K562 (cell line): ENCODE measurements around the gene MSH4. TPM values are rescaled to one million over a fixed set of nuclear protein-coding genes. Genes with fewer than 3 reads are reported as not detected.
A peak's percentile ranks its signal among the peaks of the same experiment; 100 is the strongest.

ENCODE experiments used
- CHD2 ChIP-seq: IDR thresholded peaks from 2 replicates; pipeline ENCODE4 v1.6.1; 2011; ENCODE audit warnings: low read depth, low read length
- GTF2E2 ChIP-seq: fragments of 200-800 bp; sonication (Bioruptor generic); IDR thresholded peaks from 2 replicates; pipeline ENCODE4 v1.6.1; 2016; ENCODE audit warnings: missing genetic modification characterization, missing compliant biosample characterization
- HNRNPL ChIP-seq: fragments of 200-400 bp; formaldehyde crosslinking; IDR thresholded peaks from 2 replicates; pipeline ENCODE4 v1.6.1; 2017; ENCODE audit warnings: low read depth, mild to moderate bottlenecking, low read length
- IRF2 ChIP-seq: sonication (generic); formaldehyde crosslinking; IDR thresholded peaks from 2 replicates; pipeline ENCODE4 v1.8.1; 2022; ENCODE audit warnings: mild to moderate bottlenecking, missing genetic modification reagents
- MCM2 ChIP-seq: fragments of 450-650 bp; IDR thresholded peaks from 2 replicates; pipeline ENCODE4 v1.6.1; 2017; ENCODE audit warnings: low read depth, mild to moderate bottlenecking
- RUNX1 ChIP-seq: sonication (generic); IDR thresholded peaks from 2 replicates; pipeline ENCODE4 v1.6.1; 2016; ENCODE audit warnings: antibody characterized with exemption, low read depth
- SIX5 ChIP-seq, 2 experiments: IDR thresholded peaks; 2 replicates each; pipeline ENCODE4 v1.6.1; 2011; ENCODE audit warnings: low read length in 2 of 2, borderline replicate concordance in 1 of 2, low read depth in 1 of 2, mild to moderate bottlenecking in 1 of 2, moderate library complexity in 1 of 2; ENCODE audit not compliant: insufficient read depth in 1 of 2
- ZNF79 ChIP-seq: fragments of 250-450 bp; sonication (Bioruptor Pico); IDR thresholded peaks from 2 replicates; pipeline ENCODE4 v1.4.0; 2020; ENCODE audit warnings: low read depth, mild to moderate bottlenecking, moderate library complexity
- polyA plus RNA-seq, 8 experiments: library from polyadenylated mRNA; depleted of rRNA in 4 of 8; stranded (reverse) in 5 of 8; unstranded in 3 of 8; fragments of >200 nt; fragmentation: Nextera tagmentation in 2 of 8; fragmentation: Illumina TruSeq in 1 of 8; extraction: Ambion mirVana in 2 of 8; extraction: Trizol in 1 of 8; gene quantifications; 2 replicates each; pipeline versions ENCODE4 v1.2.1 to v1.2.3, GENCODE V29; 2011 to 2014; ENCODE audit warnings: inconsistent platforms in 1 of 8, missing spikeins in 1 of 8
- total RNA-seq, 7 experiments: library from RNA; depleted of rRNA in 6 of 7; stranded (reverse); fragments of >200 nt in 6 of 7; fragmentation: Illumina TruSeq in 2 of 7; extraction: Trizol in 2 of 7; gene quantifications; 2 replicates each; pipeline versions ENCODE4 v1.2.1 to v1.2.3, GENCODE V29; 2011 to 2021; ENCODE audit warnings: low replicate concordance in 1 of 7
- TF ChIP-seq, protein P1 (sequence below), 2 experiments: IDR thresholded peaks in 1 of 2; conservative IDR thresholded peaks in 1 of 2; 2 replicates each; pipeline ENCODE4 v1.6.1; 2016; ENCODE audit warnings: low read depth in 2 of 2, mild to moderate bottlenecking in 1 of 2, missing compliant biosample characterization in 1 of 2, missing genetic modification characterization in 1 of 2, moderate library complexity in 1 of 2
- TF ChIP-seq, protein P2 (sequence below), 2 experiments: fragments of 450-650 bp in 1 of 2; sonication (generic) in 1 of 2; formaldehyde crosslinking in 1 of 2; IDR thresholded peaks in 1 of 2; conservative IDR thresholded peaks in 1 of 2; 2 replicates each; pipeline versions ENCODE4 v1.6.1 to v1.8.1; 2016 to 2023; ENCODE audit warnings: mild to moderate bottlenecking in 2 of 2, moderate library complexity in 2 of 2, inconsistent platforms in 1 of 2, missing genetic modification reagents in 1 of 2
- TF ChIP-seq, protein P3 (sequence below): fragments of 250-450 bp; sonication (Bioruptor Pico); IDR thresholded peaks from 2 replicates; pipeline ENCODE4 v1.8.0; 2021; ENCODE audit warnings: borderline replicate concordance, mild to moderate bottlenecking, moderate library complexity; ENCODE audit not compliant: poor library complexity, severe bottlenecking
- TF ChIP-seq, protein P4 (sequence below): fragments of 200-800 bp; sonication (Bioruptor generic); IDR thresholded peaks from 2 replicates; pipeline ENCODE4 v1.6.1; 2017; ENCODE audit warnings: missing genetic modification characterization, missing compliant biosample characterization
- TF ChIP-seq, protein P5 (sequence below): sonication (generic); formaldehyde crosslinking; IDR thresholded peaks from 2 replicates; pipeline ENCODE4 v1.5.0; 2020; ENCODE audit warnings: missing genetic modification reagents
- TF ChIP-seq, protein P6 (sequence below), 2 experiments: fragments of 200-800 bp in 1 of 2; sonication (Bioruptor generic) in 1 of 2; sonication (generic) in 1 of 2; formaldehyde crosslinking in 1 of 2; IDR thresholded peaks in 1 of 2; conservative IDR thresholded peaks in 1 of 2; 2 replicates each; pipeline versions ENCODE4 v1.5.0 to v1.6.1; 2016 to 2020; ENCODE audit warnings: missing compliant biosample characterization in 1 of 2, missing genetic modification characterization in 1 of 2, missing genetic modification reagents in 1 of 2
- TF ChIP-seq, protein P7 (sequence below): fragments of 250-450 bp; sonication (Bioruptor Pico); IDR thresholded peaks from 2 replicates; pipeline ENCODE4 v1.6.1; 2021; ENCODE audit warnings: mild to moderate bottlenecking

Gene MSH4
- total and polyA plus RNA-seq, 9 of the 15 experiments (the other 6 are each of a cell fraction or from before 2014, with no cell fraction given) = 0.04 to 0.18 (median 0.12) TPM; not detected in 4

DNA sequence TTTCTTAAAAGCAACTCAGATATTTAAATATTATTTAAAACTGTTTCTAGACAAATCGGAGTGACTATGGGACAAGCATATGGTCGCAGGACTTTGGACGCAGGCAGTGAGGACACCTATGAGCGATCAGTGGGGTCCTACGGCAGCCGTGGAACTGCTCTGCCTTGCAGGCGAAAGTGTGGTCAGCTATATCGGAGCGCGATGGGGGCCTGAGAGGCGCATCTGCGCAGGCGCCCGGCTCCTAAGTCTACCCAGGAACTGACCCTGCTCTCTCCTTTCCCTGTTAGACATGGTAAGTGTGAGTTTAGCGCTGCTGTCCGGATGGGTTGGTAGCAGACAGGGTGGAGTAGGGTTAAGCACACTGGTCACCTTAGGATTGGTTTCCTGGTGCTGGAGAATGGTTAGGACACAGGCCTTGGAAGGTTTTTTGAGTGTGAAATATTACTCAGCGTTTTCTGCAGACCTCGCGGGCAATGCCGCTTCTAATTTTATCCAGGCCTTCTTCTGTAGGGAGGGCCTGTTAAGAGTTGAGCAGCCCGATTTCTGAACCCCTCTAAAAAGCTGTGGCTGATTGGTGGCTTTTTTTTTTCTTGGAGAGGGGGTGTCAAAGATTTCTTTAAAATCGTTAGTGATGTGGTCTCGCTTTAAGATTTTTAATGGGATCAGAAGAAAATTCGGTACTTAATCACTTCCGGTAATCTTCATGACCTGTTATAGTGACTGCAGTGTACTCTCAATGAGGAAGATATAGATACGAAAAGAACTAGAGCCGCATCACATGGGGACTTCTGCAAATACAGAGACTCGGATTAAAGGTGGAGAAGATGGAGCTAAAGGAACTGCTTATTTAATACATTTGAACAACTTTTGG is 10.5 kb upstream of the MSH4 start, which contains the start of gene RABGGTB (continued):
- TF ChIP-seq, protein P1, sequence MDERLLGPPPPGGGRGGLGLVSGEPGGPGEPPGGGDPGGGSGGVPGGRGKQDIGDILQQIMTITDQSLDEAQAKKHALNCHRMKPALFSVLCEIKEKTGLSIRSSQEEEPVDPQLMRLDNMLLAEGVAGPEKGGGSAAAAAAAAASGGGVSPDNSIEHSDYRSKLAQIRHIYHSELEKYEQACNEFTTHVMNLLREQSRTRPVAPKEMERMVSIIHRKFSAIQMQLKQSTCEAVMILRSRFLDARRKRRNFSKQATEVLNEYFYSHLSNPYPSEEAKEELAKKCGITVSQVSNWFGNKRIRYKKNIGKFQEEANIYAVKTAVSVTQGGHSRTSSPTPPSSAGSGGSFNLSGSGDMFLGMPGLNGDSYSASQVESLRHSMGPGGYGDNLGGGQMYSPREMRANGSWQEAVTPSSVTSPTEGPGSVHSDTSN (CRISPR knock-in tag; IDR thresholded peaks at IDR 0.05; ENCODE audit: low read depth) = no peak
- TF ChIP-seq, protein P1 (tag; conservative IDR thresholded peaks at IDR 0.05; ENCODE audit: low read depth) = 0 out of 2 replicates have a peak, but pooled peaks have one; percentile 1
- TF ChIP-seq MCM2 (no peak), RUNX1 (no peak), ZNF79 (CRISPR knock-in tag) (no peak), HNRNPL (no peak), GTF2E2 (tag) (peak; percentile 74), SIX5 (IDR thresholded peaks at IDR 0.05; ENCODE audit: borderline replicate concordance in 1 of 2, insufficient read depth in 1 of 2, low read depth in 1 of 2, low read length in 2 of 2) (no peak), IRF2 (CRISPR knock-in tag) (no peak), CHD2 (no peak)
- TF ChIP-seq, protein P2, sequence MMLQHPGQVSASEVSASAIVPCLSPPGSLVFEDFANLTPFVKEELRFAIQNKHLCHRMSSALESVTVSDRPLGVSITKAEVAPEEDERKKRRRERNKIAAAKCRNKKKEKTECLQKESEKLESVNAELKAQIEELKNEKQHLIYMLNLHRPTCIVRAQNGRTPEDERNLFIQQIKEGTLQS (IDR thresholded peaks at IDR 0.05) = no peak
- TF ChIP-seq, protein P2 (CRISPR knock-in tag; conservative IDR thresholded peaks at IDR 0.05) = peak; percentile 24
- TF ChIP-seq, protein P3, sequence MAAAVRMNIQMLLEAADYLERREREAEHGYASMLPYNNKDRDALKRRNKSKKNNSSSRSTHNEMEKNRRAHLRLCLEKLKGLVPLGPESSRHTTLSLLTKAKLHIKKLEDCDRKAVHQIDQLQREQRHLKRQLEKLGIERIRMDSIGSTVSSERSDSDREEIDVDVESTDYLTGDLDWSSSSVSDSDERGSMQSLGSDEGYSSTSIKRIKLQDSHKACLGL (CRISPR knock-in tag) = no peak
- TF ChIP-seq, protein P4, sequence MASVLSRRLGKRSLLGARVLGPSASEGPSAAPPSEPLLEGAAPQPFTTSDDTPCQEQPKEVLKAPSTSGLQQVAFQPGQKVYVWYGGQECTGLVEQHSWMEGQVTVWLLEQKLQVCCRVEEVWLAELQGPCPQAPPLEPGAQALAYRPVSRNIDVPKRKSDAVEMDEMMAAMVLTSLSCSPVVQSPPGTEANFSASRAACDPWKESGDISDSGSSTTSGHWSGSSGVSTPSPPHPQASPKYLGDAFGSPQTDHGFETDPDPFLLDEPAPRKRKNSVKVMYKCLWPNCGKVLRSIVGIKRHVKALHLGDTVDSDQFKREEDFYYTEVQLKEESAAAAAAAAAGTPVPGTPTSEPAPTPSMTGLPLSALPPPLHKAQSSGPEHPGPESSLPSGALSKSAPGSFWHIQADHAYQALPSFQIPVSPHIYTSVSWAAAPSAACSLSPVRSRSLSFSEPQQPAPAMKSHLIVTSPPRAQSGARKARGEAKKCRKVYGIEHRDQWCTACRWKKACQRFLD = no peak
- TF ChIP-seq, protein P5, sequence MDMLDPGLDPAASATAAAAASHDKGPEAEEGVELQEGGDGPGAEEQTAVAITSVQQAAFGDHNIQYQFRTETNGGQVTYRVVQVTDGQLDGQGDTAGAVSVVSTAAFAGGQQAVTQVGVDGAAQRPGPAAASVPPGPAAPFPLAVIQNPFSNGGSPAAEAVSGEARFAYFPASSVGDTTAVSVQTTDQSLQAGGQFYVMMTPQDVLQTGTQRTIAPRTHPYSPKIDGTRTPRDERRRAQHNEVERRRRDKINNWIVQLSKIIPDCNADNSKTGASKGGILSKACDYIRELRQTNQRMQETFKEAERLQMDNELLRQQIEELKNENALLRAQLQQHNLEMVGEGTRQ = no peak
- TF ChIP-seq, protein P6, sequence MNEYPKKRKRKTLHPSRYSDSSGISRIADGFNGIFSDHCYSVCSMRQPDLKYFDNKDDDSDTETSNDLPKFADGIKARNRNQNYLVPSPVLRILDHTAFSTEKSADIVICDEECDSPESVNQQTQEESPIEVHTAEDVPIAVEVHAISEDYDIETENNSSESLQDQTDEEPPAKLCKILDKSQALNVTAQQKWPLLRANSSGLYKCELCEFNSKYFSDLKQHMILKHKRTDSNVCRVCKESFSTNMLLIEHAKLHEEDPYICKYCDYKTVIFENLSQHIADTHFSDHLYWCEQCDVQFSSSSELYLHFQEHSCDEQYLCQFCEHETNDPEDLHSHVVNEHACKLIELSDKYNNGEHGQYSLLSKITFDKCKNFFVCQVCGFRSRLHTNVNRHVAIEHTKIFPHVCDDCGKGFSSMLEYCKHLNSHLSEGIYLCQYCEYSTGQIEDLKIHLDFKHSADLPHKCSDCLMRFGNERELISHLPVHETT (CRISPR knock-in tag; conservative IDR thresholded peaks at IDR 0.05 in 1 of 2, IDR thresholded peaks at IDR 0.05 in 1 of 2) = no peak
- TF ChIP-seq, protein P7, sequence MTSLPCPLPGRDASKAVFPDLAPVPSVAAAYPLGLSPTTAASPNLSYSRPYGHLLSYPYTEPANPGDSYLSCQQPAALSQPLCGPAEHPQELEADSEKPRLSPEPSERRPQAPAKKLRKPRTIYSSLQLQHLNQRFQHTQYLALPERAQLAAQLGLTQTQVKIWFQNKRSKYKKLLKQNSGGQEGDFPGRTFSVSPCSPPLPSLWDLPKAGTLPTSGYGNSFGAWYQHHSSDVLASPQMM (CRISPR knock-in tag) = no peak
